HepG2 (cell line): ENCODE results near the gene TBCB. TPM values are rescaled to one million over a fixed set of nuclear protein-coding genes. Genes with fewer than 3 reads are reported as not detected.

Experiments
- ATAC-seq: fragments of 200-7000 bp; cut with Tn5 transposase; 3 replicates; pipeline ENCODE4 v1.9.1; 2020; ENCODE audit warnings: mild to moderate bottlenecking, moderate library complexity
- BruUV-seq: library from RNA; stranded (reverse); fragments of 400-500 nt; replicated peaks from 2 replicates; lab custom pipeline; 2021; lab: Mats Ljungman, UMichigan
- CTCF ChIA-PET: fragments of 300-600 bp; formaldehyde crosslinking; extraction: SDS; loops from one replicate; lab custom pipeline; 2021; ENCODE audit warnings: low total read pairs, inconsistent platforms, low intra/inter-chr PET ratio; lab: Yijun Ruan, JAX
- POLR2A ChIA-PET: fragments of 350-600 bp; sonication (Branson Sonifier 250); formaldehyde crosslinking; loops from one replicate; lab custom pipeline; 2020; ENCODE audit warnings: antibody characterized with exemption, inconsistent platforms; lab: Yijun Ruan, JAX
- DNase-seq: peaks from one replicate; pipeline ENCODE4 v3.0.0-alpha.2; 2015; ENCODE audit warnings: low spot score
- FAIRE-seq: peaks from 3 replicates; lab custom pipeline; 2011; peaks lifted over from hg19 to GRCh38; lab: Jason Lieb, UNC
- H2AFZ ChIP-seq: one replicate; pipeline ENCODE4 v1.6.1; 2011; ENCODE audit warnings: low read length, inconsistent platforms
- H3K27ac ChIP-seq: fragments of 300-600 bp; 3 replicates; pipeline ENCODE4 v1.8.0; 2011; ENCODE audit warnings: mixed run types, mild to moderate bottlenecking, mixed read lengths, low read length, inconsistent platforms; ENCODE audit not compliant: insufficient read depth; ENCODE audit errors: extremely low read length
- H3K27me3 ChIP-seq, 2 experiments: fragments of 200-600 bp in 1 of 2; 2 replicates in 1 of 2; 3 replicates in 1 of 2; pipeline versions ENCODE4 v1.6.0 to v1.8.0; 2011; ENCODE audit warnings: low read length in 2 of 2, mild to moderate bottlenecking in 2 of 2, moderate library complexity in 2 of 2, inconsistent platforms in 1 of 2; ENCODE audit not compliant: insufficient read depth in 2 of 2, control insufficient read depth in 1 of 2
- H3K36me3 ChIP-seq, 2 experiments: fragments of 200-600 bp in 1 of 2; replicated peaks in 1 of 2; 2 replicates in 1 of 2; 3 replicates in 1 of 2; pipeline versions ENCODE4 v1.5.1 to v1.8.0; 2011; ENCODE audit warnings: low read length in 2 of 2, inconsistent platforms in 1 of 2; ENCODE audit not compliant: insufficient read depth in 2 of 2, control insufficient read depth in 1 of 2
- H3K4me1 ChIP-seq: 2 replicates; pipeline ENCODE4 v1.5.1; 2012; ENCODE audit warnings: low read length, inconsistent platforms; ENCODE audit not compliant: insufficient read depth
- H3K4me2 ChIP-seq: 2 replicates; pipeline ENCODE4 v1.6.0; 2011; ENCODE audit warnings: low read depth, low read length, inconsistent platforms
- H3K4me3 ChIP-seq, 3 experiments: fragments of 200-600 bp in 1 of 3; sonication (generic), shearing (Covaris generic) in 1 of 3; replicated peaks in 1 of 3; 2 replicates each; pipeline ENCODE4 v1.5.1; 2011 to 2016; ENCODE audit warnings: low read length in 3 of 3, inconsistent platforms in 2 of 3, low read depth in 2 of 3, mild to moderate bottlenecking in 2 of 3, control low read depth in 1 of 3, mixed read lengths in 1 of 3; ENCODE audit not compliant: insufficient read depth in 1 of 3
- H3K79me2 ChIP-seq: one replicate; pipeline ENCODE4 v1.6.1; 2011; ENCODE audit warnings: low read length, inconsistent platforms; ENCODE audit not compliant: insufficient read depth
- H3K9ac ChIP-seq: 2 replicates; pipeline ENCODE4 v1.6.0; 2011; ENCODE audit warnings: mild to moderate bottlenecking, low read depth, low read length, inconsistent platforms; ENCODE audit not compliant: insufficient read depth
- H3K9me3 ChIP-seq: 2 replicates; pipeline ENCODE4 v1.5.1; 2012; ENCODE audit warnings: mild to moderate bottlenecking, low read length
- H4K20me1 ChIP-seq: 2 replicates; pipeline ENCODE4 v1.6.0; 2011; ENCODE audit warnings: inconsistent platforms, mild to moderate bottlenecking, low read length, moderate library complexity; ENCODE audit not compliant: insufficient read depth
- MIER2 ChIP-seq: IDR thresholded peaks from 2 replicates; pipeline ENCODE4 v1.6.1; 2016; ENCODE audit warnings: missing biosample characterization, missing genetic modification reagents
- ZC3H4 ChIP-seq: sonication (generic); formaldehyde crosslinking; IDR thresholded peaks from 2 replicates; pipeline ENCODE4 v1.4.0; 2020; ENCODE audit warnings: missing genetic modification reagents, borderline replicate concordance
- ZNF234 ChIP-seq: sonication (generic); formaldehyde crosslinking; conservative IDR thresholded peaks from 2 replicates; pipeline ENCODE4 v1.5.1; 2020; ENCODE audit warnings: mild to moderate bottlenecking, missing genetic modification reagents
- ZNF256 ChIP-seq: sonication (generic); formaldehyde crosslinking; conservative IDR thresholded peaks from 2 replicates; pipeline ENCODE4 v1.4.0; 2020; ENCODE audit warnings: missing genetic modification reagents
- ZNF460 ChIP-seq: sonication (generic); formaldehyde crosslinking; IDR thresholded peaks from 2 replicates; pipeline ENCODE4 v1.5.1; 2020; ENCODE audit warnings: missing genetic modification reagents, mild to moderate bottlenecking, borderline replicate concordance
- ZNF564 ChIP-seq: sonication (generic); formaldehyde crosslinking; IDR thresholded peaks from 2 replicates; pipeline ENCODE4 v1.8.1; 2023; ENCODE audit warnings: mild to moderate bottlenecking, missing genetic modification reagents
- ZNF629 ChIP-seq: sonication (generic); formaldehyde crosslinking; conservative IDR thresholded peaks from 2 replicates; pipeline ENCODE4 v1.5.0; 2020; ENCODE audit warnings: missing genetic modification reagents
- WGBS: methylation state at CpG from one replicate; pipeline ENCODE4 v1.1.6; 2017; ENCODE audit warnings: low lambda C conversion rate; 5-methylcytosine and 5-hydroxymethylcytosine counted together
- in situ Hi-C: cut with HindIII; loops from 2 replicates; pipeline ENCODE4 v1.10.0; 2017; ENCODE audit warnings: low pct_unique_long_range_greater_than_20kb; ENCODE audit not compliant: extremely low pct_ligation_motif_present
- intact Hi-C: fragments of 100-400 bp; cut with micrococcal nuclease; formaldehyde crosslinking; loops from one replicate; pipeline ENCODE4 v1.10.0; 2022; ENCODE audit not compliant: unreplicated experiment
- polyA plus RNA-seq, 8 experiments: library from polyadenylated mRNA; depleted of rRNA in 3 of 8; stranded (reverse) in 7 of 8; unstranded in 1 of 8; fragments of >200 nt; fragmentation: Illumina TruSeq in 4 of 8; extraction: Trizol in 4 of 8; gene quantifications; 2 replicates each; pipeline versions ENCODE4 v1.2.1 to v1.2.3, GENCODE V29; 2011 to 2016; ENCODE audit warnings: low read depth in 4 of 8, missing spikeins in 1 of 8, mixed read lengths in 1 of 8; ENCODE audit not compliant: insufficient read depth in 1 of 8
- total RNA-seq, 5 experiments: library from RNA; depleted of rRNA; stranded (reverse); fragments of >200 nt; fragmentation: Illumina TruSeq; extraction: Trizol; gene quantifications; 2 replicates each; pipeline ENCODE4 v1.2.3, GENCODE V29; 2016; ENCODE audit warnings: low read depth in 1 of 5
- TF ChIP-seq, protein P1 (sequence below): sonication (generic); formaldehyde crosslinking; IDR thresholded peaks from 2 replicates; pipeline ENCODE4 v1.8.0; 2022; ENCODE audit warnings: missing genetic modification reagents, mild to moderate bottlenecking, borderline replicate concordance
- TF ChIP-seq, protein P2 (sequence below): sonication (generic); formaldehyde crosslinking; IDR thresholded peaks from 2 replicates; pipeline ENCODE4 v1.5.1; 2020; ENCODE audit warnings: missing genetic modification reagents, mild to moderate bottlenecking, borderline replicate concordance
- TF ChIP-seq, protein P3 (sequence below): sonication (generic); formaldehyde crosslinking; IDR thresholded peaks from 2 replicates; pipeline ENCODE4 v1.4.0; 2020; ENCODE audit warnings: mild to moderate bottlenecking, missing genetic modification reagents

Gene TBCB
- total and polyA plus RNA-seq, 2 of the 13 experiments (the other 11 are each of a cell fraction or from before 2014, with no cell fraction given): 271 to 276 TPM

GRCh38 chr19:36116344-36116637, 1.0 kb downstream of the TBCB start:
- TF ChIP-seq MIER2 (CRISPR knock-in tag) (no peak), ZNF564 (0 out of 2 replicates have a peak, but pooled peaks have one; percentile 18), ZNF629 (no peak)
- no TSS peak for BruUV-seq
- no peak for ATAC-seq
- H3K27me3 ChIP-seq: no peaks in the 10 kb centered on the region; a peak in 1 of 5 replicates
- H2AFZ ChIP-seq: no peak overlapping the region
- FAIRE-seq: no peak
- POLR2A ChIA-PET: interaction anchor here (0.6 to 0.8 kb wide), 2 partner anchors 12 to 16 kb away, joined by 3 to 4 read pairs; no protein-coding TSS in a partner anchor
- H3K9ac ChIP-seq: peak overlapping the region; percentile 61
- peak overlapping the region; percentile 71 to 88 (median 84); a peak in 5 of 6 replicates for H3K4me3 ChIP-seq
- H3K27ac ChIP-seq: peak overlapping the region; percentile 60
- in situ Hi-C loops (no loop called here), intact Hi-C loops (loop anchor here (1.0 kb wide), 1 partner anchor 24 kb away; the partner anchor contains the start of gene CAPNS1)
- H3K9me3 ChIP-seq: no peaks in the 10 kb centered on the region
- no peak for DNase-seq
- CTCF ChIA-PET: no interaction called here
- WGBS: 90% methylated on average over 1 of the region's 1 CpG
- H3K4me2 ChIP-seq: peak overlapping the region; percentile 93
- peaks cover 58% of the 10 kb centered on the region for H3K4me1 ChIP-seq
- peaks cover 10 to 15% of the 10 kb centered on the region in 2 experiments; a peak in 2 of 5 replicates for H3K36me3 ChIP-seq
- no peaks in the 10 kb centered on the region for H4K20me1 ChIP-seq
- H3K79me2 ChIP-seq: peaks cover 34% of the 10 kb centered on the region

- peak; percentile 82 for ATAC-seq
- Histone ChIP-seq H3K4me1 (peaks cover 60% of the 10 kb centered on the region), H3K9me3 (no peaks in the 10 kb centered on the region), H3K4me3 (peak overlapping the region; percentile 58 to 77 (median 64); a peak in 5 of 6 replicates), H3K27ac (peak overlapping the region; percentile 76), H3K27me3 (no peaks in the 10 kb centered on the region), H3K9ac (peak overlapping the region; percentile 63), H2AFZ (no peak overlapping the region), H3K36me3 (peaks cover 13 to 30% of the 10 kb centered on the region in 2 experiments; a peak in 4 of 5 replicates), H3K4me2 (peak overlapping the region; percentile 91), H4K20me1 (no peaks in the 10 kb centered on the region), H3K79me2 (peaks cover 25% of the 10 kb centered on the region)
- in situ Hi-C loops (no loop called here), intact Hi-C loops (loop anchor here (2.0 to 10.0 kb wide), 2 partner anchors 60 to 374 kb away; no protein-coding TSS in a partner anchor)
- peak; percentile 92 for DNase-seq
- POLR2A ChIA-PET: interaction anchor here (0.9 to 3.4 kb wide), 9 partner anchors 9 to 369 kb away, joined by 3 to 36 read pairs (median 8); partner anchors contain the start of genes CAPNS1, THAP8, ZNF146 and ZNF565
- CTCF ChIA-PET: no interaction called here
- FAIRE-seq: peak; percentile 96
- WGBS: 13% methylated on average over 22 of the region's 26 CpGs
- BruUV-seq: no TSS peak
- TF ChIP-seq, protein P1, sequence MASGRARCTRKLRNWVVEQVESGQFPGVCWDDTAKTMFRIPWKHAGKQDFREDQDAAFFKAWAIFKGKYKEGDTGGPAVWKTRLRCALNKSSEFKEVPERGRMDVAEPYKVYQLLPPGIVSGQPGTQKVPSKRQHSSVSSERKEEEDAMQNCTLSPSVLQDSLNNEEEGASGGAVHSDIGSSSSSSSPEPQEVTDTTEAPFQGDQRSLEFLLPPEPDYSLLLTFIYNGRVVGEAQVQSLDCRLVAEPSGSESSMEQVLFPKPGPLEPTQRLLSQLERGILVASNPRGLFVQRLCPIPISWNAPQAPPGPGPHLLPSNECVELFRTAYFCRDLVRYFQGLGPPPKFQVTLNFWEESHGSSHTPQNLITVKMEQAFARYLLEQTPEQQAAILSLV (CRISPR knock-in tag): 0 out of 2 replicates have a peak, but pooled peaks have one; percentile 27
- TF ChIP-seq ZC3H4 (no peak), ZNF256 (no peak), ZNF460 (no peak; the same call in 1 of the 2 replicates), ZNF234 (CRISPR knock-in tag) (no peak)
- TF ChIP-seq, protein P2, sequence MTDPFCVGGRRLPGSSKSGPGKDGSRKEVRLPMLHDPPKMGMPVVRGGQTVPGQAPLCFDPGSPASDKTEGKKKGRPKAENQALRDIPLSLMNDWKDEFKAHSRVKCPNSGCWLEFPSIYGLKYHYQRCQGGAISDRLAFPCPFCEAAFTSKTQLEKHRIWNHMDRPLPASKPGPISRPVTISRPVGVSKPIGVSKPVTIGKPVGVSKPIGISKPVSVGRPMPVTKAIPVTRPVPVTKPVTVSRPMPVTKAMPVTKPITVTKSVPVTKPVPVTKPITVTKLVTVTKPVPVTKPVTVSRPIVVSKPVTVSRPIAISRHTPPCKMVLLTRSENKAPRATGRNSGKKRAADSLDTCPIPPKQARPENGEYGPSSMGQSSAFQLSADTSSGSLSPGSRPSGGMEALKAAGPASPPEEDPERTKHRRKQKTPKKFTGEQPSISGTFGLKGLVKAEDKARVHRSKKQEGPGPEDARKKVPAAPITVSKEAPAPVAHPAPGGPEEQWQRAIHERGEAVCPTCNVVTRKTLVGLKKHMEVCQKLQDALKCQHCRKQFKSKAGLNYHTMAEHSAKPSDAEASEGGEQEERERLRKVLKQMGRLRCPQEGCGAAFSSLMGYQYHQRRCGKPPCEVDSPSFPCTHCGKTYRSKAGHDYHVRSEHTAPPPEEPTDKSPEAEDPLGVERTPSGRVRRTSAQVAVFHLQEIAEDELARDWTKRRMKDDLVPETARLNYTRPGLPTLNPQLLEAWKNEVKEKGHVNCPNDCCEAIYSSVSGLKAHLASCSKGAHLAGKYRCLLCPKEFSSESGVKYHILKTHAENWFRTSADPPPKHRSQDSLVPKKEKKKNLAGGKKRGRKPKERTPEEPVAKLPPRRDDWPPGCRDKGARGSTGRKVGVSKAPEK (CRISPR knock-in tag): no peak
- TF ChIP-seq, protein P3, sequence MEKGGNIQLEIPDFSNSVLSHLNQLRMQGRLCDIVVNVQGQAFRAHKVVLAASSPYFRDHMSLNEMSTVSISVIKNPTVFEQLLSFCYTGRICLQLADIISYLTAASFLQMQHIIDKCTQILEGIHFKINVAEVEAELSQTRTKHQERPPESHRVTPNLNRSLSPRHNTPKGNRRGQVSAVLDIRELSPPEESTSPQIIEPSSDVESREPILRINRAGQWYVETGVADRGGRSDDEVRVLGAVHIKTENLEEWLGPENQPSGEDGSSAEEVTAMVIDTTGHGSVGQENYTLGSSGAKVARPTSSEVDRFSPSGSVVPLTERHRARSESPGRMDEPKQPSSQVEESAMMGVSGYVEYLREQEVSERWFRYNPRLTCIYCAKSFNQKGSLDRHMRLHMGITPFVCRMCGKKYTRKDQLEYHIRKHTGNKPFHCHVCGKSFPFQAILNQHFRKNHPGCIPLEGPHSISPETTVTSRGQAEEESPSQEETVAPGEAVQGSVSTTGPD (CRISPR knock-in tag): no peak
Observed at GRCh38 chr19:36120092-36120983, 5.1 kb downstream of the TBCB start.
